Pulmonary artery endothelial cell (primary cell): ENCODE measurements around the gene DAPK2. TPM values are rescaled to one million over a fixed set of nuclear protein-coding genes. Genes with fewer than 3 reads are reported as not detected.

ENCODE experiments used
- DNase-seq: peaks from one replicate; pipeline ENCODE4 v3.0.0-alpha.2; 2011; ENCODE audit warnings: low read depth, low spot score
- total RNA-seq: library from RNA; depleted of rRNA; stranded (reverse); fragments of >200 nt; gene quantifications from 2 replicates; pipeline ENCODE4 v1.2.3, GENCODE V29; 2014

Gene DAPK2
- total RNA-seq, 1 donor from 2014 or later: 5.3 TPM

GRCh38 chr15:63870487-63871209 lies 175.6 kb downstream of the DAPK2 start:
- DNase-seq: peak; percentile 60

DNA sequence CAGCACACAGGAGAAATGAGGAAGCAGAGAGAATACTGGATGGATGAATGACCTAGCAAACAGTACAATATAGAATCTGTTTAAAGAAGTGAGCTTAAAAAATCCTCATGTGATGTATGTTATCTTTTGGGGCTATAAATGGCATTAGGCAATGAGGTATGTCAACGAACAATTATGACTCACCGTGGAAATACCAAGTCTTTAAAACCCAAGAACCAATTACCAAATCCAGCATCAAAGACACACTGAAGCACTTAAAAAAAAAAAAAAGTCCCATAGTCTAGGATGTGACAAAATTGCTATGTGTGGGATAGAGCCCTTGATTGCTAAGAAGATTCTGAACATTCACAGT lies 176.3 kb downstream of the DAPK2 start:
- DNase-seq: no peak

DNA sequence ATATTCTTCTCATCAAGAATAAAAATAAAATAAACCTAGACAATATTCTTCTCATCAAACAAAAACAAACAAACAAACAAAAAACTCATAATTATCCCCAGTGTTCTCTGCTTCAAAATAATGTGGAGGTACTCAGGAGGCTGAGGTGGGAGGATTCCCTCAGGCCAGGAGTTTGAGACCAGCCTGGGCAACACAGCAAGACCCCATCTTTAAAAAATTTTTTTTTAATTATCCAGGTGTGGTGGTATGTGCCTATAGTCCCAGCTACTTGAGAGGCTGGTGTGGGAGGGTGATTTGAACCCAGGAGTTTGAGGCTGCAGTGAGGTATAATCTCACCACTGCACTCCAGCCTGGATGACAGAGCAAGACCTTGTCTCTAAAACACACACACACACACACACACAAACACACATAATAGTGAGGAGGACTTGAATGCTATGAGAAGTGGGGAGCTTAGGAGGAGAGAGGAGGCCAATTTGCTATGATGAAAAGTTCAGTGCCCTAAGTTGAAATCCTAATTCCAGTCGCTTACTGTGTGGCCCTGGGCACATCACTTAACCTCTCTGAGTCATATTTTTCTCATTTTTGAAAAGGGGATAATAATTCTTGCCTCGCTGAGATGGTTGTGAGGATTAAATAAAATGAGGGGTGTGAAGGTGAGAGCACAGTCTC lies 176.8 kb downstream of the DAPK2 start:
- DNase-seq: no peak

- DNase-seq: no peak
These were observed 182.1 kb downstream of the DAPK2 start for GRCh38 chr15:63864186-63864585.

- DNase-seq: no peak
These were observed 184.3 kb downstream of the DAPK2 start for GRCh38 chr15:63861946-63862517.

DNA sequence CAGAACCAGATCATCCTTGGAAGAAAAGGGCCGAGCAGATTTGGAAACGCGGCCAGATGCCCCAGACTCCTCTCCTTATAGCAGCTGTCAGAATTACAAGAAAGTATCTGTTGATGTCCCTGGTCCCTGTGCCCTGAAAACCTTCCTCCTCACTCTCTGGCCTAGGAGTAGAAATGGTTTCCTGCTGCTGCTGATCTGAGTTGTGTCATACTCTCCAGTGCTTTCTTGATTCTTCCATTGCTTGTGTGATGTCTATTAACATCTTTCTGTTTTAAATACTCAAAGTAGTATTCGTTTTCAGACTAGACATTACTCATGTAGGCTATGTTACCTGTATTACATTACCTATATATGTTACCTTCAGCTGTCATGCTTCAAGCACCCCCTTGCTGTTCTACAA lies 185.7 kb downstream of the DAPK2 start:
- DNase-seq: no peak

GRCh38 chr15:63860155-63860554 lies 186.1 kb downstream of the DAPK2 start:
- no peak for DNase-seq

GRCh38 chr15:63858881-63859280 lies 187.4 kb downstream of the DAPK2 start:
- DNase-seq: peak; percentile 98

GRCh38 chr15:63858448-63858847 lies 187.8 kb downstream of the DAPK2 start:
- no peak for DNase-seq

DNA sequence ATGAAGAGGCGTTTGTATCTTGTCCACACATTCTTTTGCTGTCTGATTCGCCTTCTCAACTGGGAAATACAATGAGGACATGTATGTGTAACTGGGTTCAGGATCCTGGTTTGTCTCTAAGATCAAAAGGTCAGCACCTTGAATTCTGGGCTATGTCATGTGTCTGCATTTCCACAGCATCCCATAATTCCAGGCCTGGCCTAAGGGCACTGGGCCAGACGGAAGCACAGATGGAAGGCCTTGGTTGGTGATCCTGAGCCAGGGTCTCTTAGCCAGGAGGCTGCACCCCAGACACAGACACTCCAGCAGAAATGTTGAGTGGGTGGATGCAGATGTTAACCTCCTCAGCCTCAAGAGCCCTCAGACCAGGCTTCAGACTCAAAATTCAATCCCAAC lies 188.8 kb downstream of the DAPK2 start:
- no peak for DNase-seq

Other genes starting within 250 kb of the DAPK2 start
- gene HERC1, start 212.5 kb downstream of the DAPK2 start, total RNA-seq: 136 and 205 TPM in 2 replicates
- 61.6 and 66.7 TPM in 2 replicates for gene CIAO2A, start 47.4 kb upstream of the DAPK2 start, total RNA-seq
- 48.5 and 71.7 TPM in 2 replicates for gene SNX1, start 49.5 kb upstream of the DAPK2 start, total RNA-seq
- 1.3 and 3.6 TPM in 2 replicates for gene SNX22, start 105.2 kb upstream of the DAPK2 start, total RNA-seq
- 928 and 1,026 TPM in 2 replicates for gene PPIB, start 116.5 kb upstream of the DAPK2 start, total RNA-seq